Measurements from ENCODE around the gene C17orf75. TPM values are rescaled to one million over a fixed set of nuclear protein-coding genes. Genes with fewer than 3 reads are reported as not detected.
"Not testable (repeated sequence)": the region's sequence is repeated elsewhere in the genome, so short reads cannot be mapped to it uniquely, and the experiment has no call there.

The C17orf75 gene
- total RNA-seq, 1 donor from 2014 or later, result 22.7 TPM

GRCh38 chr17:32345951-32346600, 4.1 kb upstream of the C17orf75 start:
- DNase-seq (ENCODE audit: low spot score), result no peak

- DNase-seq (ENCODE audit: low spot score), result no peak
Observed at GRCh38 chr17:32342603-32343325, 791 bp upstream of the C17orf75 start.

DNA sequence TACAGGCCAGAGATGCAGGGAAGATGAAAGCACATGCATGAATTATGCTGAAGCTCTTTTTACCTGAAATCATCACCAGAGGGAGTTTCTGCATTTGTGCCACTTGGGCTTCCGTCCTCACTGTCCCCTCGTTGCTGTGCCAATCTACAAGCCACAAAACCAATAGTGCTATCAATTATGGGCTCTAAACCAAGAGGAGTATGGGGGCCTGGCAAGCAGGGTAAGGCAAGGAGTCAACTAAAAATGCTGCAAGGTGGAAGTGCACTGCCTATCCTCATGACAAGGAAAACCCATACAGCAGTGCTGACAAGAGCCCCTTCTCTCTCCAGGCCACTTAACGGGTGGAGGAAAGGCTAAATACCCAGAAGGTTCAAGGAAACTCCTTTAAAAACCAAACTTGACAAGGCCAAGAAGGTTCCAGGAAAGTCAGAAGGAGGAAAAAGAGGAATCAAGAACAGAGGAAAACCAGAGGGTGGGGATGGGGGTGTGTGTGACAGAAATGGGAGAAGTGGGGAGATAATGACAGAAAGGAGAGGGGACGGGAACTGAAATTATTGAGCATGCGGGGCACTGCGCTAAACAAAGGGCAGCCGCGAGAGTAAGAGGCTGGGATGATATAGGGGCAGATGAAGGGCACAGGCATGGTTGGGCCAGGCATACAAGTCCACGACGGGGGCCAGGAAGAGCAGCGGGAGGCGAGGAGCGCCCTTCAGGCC, 674 bp downstream of the C17orf75 start:
- DNase-seq (ENCODE audit: low spot score), result no peak

DNA sequence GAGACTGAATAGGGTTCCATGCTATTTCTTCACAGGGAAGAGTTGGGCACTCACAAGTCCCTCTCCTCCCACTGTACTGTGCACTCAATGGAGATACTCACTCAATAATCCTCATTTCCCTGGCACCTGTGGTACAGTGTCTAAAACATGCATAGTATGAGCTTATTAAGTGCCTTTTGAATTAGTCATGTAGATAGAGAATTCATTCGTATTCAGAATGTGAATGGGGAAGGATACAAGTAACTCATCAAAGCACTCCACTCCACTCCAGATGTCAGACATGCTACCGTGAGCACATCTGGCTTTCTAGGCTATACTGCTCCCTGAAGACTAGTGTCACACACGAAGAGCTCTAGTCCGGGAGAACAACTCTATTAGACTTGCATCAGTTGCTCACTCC, 6.3 kb downstream of the C17orf75 start:
- no peak for DNase-seq (ENCODE audit: low spot score)

DNA sequence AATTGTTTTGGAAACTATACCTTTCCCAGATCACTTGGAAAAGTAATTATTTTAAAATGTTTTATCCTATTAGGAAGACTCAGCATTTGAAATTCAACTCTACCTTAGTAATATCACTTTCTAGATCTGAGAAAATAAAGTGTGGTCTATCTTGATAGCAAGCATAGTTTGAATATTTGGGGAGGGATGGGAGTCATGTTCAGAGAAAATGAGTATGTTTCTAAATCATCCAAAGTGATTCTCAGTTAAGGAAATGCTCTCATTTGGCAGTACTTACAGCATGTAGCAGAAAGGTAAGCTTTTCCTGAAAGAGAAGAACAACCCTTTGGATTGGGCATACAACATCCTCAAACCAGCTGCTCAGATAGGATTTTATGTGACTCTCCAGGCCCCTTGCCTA, 6.9 kb downstream of the C17orf75 start:
- DNase-seq (ENCODE audit: low spot score), result no peak

DNA sequence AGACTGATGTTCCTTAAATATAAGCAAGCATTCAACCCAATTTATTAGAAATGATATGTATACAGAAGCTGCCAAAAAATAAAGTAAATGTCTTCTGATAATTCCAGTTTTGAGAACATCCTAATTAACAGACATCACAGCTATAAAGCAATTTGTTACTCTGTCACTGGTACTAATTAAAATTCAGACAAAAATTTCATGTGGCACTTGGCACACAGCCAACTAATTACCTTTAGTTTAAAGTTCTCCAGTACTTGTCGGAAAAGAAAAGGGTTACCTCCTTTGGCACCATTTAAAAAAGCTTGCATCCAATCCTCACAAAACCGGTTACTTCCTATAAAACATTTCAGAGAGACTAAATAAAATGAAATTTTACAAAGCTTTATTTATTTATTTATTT, 8.8 kb downstream of the C17orf75 start:
- no peak for DNase-seq (ENCODE audit: low spot score)

DNA sequence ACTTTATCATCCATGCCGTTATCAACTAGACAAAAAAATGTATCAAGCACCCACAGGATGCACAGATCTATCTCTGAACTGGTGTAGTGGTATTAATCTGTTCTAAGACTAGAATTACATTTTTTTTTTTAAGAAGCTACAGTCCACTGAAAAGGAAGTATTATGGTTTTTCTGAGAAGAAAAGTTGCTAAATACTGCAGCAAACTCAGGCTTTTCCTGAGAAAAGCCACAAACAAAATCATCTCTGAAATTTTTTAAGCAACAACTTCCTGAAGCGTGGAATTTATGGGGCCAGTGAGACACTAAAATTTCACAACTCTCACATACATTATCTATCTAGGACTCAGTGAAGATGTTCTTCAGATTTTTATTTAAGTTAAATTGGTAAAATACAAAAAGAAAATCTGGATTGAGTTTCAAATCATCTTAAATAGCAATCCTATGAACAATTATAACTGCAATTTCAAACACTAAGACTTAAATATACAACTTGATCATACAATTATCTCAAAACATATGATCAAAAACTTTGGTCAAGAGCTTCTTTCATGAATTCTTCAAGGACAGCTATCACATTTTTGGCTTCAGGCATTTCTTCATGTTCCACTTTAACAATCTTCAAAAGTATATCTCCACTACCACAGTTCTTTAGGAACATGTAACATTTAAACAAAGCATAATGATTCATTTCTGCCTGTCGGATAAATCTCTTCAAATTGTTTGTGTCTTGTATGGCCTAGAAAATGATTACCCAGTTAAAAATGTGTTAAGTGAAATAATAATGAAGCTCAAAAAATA, 10.5 kb downstream of the C17orf75 start:
- no peak for DNase-seq (ENCODE audit: low spot score)

DNA sequence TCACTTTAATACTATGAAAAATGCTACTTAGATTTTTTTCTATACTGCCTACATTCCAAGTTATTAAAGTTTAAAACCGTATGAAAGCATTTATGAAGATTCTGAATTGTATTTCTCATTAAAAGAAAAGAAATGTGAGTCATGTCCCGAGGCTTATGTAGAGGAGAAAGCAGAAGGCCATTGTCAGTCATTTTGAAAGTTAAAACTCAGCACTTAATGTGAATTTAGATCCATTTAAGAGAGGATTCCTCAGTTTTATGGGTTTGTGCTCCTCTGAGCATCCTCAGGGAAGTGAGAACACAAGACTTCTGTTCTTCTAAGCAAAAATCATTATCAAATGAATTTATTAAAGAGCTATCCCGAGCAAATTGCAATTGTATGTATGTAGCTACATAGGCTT, 11.8 kb downstream of the C17orf75 start:
- DNase-seq (ENCODE audit: low spot score), result no peak

GRCh38 chr17:32327911-32328310, 14.1 kb downstream of the C17orf75 start:
- DNase-seq (ENCODE audit: low spot score), result no peak

- no peak for DNase-seq (ENCODE audit: low spot score)
Observed at GRCh38 chr17:32323811-32324491, 18.0 kb downstream of the C17orf75 start.

DNA sequence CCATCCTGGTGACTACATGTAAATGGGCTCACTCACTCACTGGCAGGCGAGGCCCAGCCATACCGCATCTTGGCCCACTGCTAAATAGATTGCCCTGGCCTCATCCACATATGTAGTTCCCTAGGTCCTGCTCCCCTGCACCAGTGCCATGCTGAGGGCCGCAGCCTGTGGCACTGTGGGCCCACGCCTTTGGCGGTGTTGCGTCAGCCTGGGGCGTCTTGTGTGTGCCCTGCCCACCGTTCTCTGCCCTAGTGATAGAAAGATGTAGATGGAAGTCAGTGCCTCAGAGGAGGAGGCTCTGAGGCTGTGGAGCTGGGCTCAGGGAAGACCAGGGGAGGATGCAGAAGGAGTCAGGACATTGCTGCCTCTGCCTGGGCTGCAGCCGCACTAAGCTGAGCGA, 18.9 kb downstream of the C17orf75 start:
- no peak for DNase-seq (ENCODE audit: low spot score)

DNA sequence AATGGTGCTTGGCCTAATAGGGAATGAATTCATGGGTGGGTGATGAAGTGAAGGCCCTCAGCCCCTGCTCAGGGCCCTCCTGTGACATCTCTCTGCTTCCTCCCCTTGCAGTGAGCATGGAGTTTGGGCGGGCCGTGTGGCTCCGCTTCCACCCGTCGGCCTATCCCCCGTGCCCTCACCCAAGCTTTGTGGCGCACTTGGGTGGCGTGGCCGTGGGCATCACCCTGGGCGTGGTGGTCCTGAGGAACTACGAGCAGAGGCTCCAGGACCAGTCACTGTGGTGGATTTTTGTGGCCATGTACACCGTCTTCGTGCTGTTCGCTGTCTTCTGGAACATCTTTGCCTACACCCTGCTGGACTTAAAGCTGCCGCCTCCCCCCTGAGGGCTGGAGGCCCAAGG, 21.1 kb downstream of the C17orf75 start:
- DNase-seq (ENCODE audit: low spot score), result no peak

GRCh38 chr17:32320080-32320479, 21.9 kb downstream of the C17orf75 start:
- not testable (repeated sequence) for DNase-seq (ENCODE audit: low spot score)

DNA sequence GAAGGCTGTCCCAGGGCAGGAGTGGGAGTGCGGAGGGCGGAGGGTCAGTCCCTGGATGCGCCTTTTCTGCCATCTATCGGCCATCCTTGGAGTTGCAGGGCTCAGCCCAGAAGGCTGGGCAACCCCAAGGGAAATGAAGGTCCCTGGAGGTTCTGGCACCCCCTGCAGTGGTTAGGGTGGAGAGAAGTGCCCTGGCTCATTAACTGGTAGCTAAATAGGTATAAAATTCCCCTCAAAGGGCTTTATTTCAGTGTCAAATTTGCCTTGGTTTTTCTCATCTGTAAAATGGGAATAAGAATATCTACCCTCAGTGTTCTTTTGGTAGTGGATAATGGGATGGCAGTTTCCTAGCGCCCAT, 22.4 kb downstream of the C17orf75 start:
- peak; percentile 77 for DNase-seq (ENCODE audit: low spot score)

DNA sequence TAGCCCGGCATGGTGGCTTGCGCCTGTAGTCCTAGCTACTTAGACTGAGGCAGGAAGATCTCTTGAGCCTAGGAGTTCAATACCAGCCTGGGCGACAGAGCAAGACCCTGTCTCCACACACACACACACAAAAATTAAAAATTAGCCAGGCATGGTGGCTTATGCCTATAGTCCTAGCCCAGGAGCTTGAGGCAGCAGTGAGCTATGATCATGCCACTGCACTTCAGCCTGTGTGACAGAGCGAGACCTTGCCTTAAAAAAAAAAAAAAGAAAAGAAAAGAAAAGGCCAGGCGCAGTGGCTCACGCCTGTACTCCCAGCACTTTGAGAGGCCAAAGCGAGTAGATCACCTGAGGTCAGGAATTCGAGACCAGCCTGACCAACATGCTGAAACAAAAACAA, 23.9 kb downstream of the C17orf75 start:
- DNase-seq (ENCODE audit: low spot score), result no peak

GRCh38 chr17:32317353-32317752, 24.6 kb downstream of the C17orf75 start:
- no peak for DNase-seq (ENCODE audit: low spot score)

- DNase-seq (ENCODE audit: low spot score), result not testable (repeated sequence)
Observed at GRCh38 chr17:32316653-32317052, 25.3 kb downstream of the C17orf75 start.

DNA sequence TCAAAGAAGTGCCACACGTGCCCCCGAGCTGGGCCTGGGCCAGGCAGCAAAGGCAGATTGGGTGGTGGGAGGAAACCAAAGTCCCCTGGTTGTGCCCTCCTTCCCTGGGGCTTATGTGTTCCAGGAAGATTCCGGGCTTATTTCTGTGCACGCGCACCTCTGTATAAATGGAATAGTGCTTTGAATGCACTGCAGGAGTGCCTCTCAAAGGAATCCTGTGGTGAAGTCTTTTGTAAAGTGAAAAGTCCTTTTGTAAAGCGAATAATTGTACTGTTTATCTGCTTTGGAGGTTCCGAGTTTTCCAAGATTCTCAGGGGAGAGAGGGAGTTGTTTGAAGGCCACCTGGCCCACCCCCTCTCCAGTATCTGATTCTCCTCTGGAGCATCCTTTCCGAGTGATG, 26.8 kb downstream of the C17orf75 start:
- no peak for DNase-seq (ENCODE audit: low spot score)

DNA sequence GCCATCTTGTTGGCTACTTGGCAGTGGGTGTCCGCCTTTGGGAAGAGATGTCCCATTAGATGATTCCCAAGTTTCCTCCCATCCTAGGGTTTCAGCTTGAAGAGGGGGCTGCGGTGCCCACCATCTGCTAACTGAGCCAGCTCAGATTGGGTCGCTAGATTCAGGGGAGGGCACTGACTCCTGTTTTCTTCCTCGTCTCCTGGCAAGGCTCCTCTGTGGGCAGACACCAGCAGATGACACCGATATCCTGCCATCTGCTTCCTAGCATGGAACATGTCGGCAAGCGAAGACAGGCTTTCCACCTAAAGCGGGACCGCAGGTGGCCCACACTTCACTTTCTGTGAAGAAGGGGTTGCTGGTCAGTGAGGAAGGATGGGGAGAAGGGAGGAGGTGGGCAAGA, 27.3 kb downstream of the C17orf75 start:
- DNase-seq (ENCODE audit: low spot score), result no peak

DNA sequence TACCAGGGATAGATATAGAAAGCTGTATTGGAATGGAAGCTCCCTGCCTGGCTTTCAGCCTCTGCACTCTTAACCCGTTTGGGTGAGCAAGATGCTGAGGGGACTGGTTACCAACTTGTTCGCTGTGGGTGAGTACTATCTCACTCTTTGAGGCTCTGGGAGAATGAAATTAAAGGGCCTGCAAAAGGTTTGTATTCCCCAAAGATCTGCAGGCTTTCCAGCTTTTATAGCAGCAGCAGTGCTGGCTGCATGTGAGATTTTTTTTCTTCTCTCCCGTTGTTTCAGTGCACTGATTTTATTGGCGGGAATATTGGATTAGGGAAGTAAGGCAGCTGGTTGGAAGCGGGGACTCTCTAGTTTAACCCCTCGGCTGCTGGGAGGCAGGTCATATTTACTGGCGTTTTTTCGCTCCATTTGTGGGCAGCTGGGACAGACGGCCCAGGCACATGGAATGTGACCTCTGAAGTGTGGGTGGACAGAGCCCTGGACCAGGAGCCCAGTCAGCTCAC, 30.9 kb downstream of the C17orf75 start:
- no peak for DNase-seq (ENCODE audit: low spot score)

GRCh38 chr17:32307658-32308057, 34.3 kb downstream of the C17orf75 start:
- DNase-seq (ENCODE audit: low spot score), result no peak

Data from mucosa of gallbladder (tissue), 1 donor.